ENCODE results near the gene RPN1.
"Not testable (repeated sequence)": the region's sequence is repeated elsewhere in the genome, so short reads cannot be mapped to it uniquely, and the experiment has no call there.

Gene RPN1

GRCh38 chr3:128674161-128674784 lies 23.7 kb upstream of the RPN1 start:
- H3K4me1 Mint-ChIP-seq (ENCODE audit: low read depth in 2 of 2): peaks cover 7 to 14% of the 10 kb centered on the region in 2 donors
- ATAC-seq (replicated peaks) (no peak), DNase-seq (no peak)
- H3K9me3 Mint-ChIP-seq: no peaks in the 10 kb centered on the region
- peak overlapping the region in 1 of 2 donors; percentile 43 for H3K4me3 Mint-ChIP-seq
- H3K27me3 Mint-ChIP-seq: no peaks in the 10 kb centered on the region
- H3K36me3 Mint-ChIP-seq (ENCODE audit: insufficient read depth): peaks cover 8% of the 10 kb centered on the region
- peak overlapping the region; percentile 63 to 77 for H3K27ac Mint-ChIP-seq

DNA sequence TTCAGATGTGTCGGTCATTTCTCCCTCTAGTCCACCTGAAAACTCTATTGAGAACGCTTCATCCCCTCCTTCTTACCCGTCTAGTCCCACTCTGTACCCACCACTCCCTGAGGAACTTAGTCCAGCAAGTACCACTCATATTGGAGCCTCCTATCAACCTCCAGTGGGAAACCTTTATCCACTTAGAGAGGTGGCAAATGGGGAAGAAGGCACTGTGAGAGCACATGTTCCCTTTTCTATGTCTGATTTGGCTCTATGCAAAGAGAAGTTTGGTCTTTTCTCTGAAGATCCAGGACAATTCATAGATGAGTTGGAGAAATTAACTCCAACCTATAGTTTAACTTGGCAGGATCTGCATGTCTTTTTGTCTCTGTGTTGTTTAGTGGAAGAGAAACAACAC lies 17.0 kb upstream of the RPN1 start:
- H3K36me3 Mint-ChIP-seq (ENCODE audit: insufficient read depth): no peaks in the 10 kb centered on the region
- no peak overlapping the region for H3K27ac Mint-ChIP-seq

DNA sequence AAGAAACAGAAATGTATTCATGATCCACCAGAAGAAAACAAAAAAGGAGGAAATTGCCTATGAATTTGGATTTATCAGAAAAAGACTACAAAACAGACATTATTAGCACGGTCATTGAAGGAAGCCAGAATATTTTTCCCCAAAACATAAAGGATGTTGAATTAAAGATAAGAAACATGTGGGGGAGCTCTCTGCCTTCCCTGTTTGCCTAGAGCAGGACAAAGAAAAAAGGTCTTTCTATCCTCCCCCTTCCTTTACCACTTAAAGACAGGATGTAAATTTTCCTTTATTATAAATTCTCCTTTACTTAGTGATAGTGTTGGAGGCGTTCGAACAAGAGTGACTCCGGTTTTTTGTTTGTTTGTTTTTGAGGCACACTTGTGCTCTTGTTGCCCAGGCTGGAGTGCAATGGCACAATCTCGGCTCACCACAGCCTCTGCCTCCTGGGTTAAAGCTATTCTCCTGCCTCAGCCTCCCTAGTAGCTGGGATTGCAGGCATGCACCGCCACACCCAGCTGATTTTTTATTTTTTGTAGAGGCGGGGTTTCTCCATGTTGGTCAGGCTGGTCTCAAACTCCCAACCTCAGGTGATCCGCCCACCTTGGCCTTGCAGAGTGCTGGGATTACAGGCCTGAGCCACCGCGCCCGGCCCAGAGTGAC lies 14.9 kb upstream of the RPN1 start:
- ATAC-seq (replicated peaks): no peak
- no peak overlapping the region for H3K27ac Mint-ChIP-seq
- H3K27me3 Mint-ChIP-seq: no peaks in the 10 kb centered on the region
- no peak for DNase-seq
- H3K9me3 Mint-ChIP-seq: no peaks in the 10 kb centered on the region
- no peaks in the 10 kb centered on the region for H3K4me1 Mint-ChIP-seq (ENCODE audit: low read depth in 2 of 2)
- no peak overlapping the region for H3K4me3 Mint-ChIP-seq
- no peaks in the 10 kb centered on the region for H3K36me3 Mint-ChIP-seq (ENCODE audit: insufficient read depth)

More for the DNA sequence above, 17.0 kb upstream of the RPN1 start:
- Mint-ChIP-seq H3K4me1 (ENCODE audit: low read depth in 2 of 2) (peaks cover 0 to 2% of the 10 kb centered on the region in 2 donors), H3K9me3 (no peaks in the 10 kb centered on the region), H3K4me3 (no peak overlapping the region), H3K27me3 (no peaks in the 10 kb centered on the region)
- DNase-seq (no peak), ATAC-seq (replicated peaks) (no peak)

DNA sequence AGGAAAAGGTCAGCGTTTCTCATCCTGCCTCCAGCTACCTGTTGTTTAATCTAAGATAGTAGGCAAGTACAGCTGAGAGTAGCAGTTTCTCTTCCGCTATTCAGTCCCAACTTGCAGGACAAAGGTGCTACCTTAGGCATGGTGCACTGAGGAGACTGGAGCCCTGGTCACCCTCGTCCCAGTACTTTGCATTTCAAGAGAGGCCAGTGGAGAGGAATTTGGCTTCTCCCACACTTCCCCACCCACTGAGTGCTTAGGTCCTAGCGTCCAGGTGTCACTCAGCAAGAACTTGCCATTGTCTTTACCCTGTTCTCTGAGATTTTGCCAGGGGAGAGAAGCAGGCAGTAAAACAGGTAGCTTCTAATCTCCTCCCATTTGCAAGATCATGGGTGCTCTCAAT lies 12.5 kb upstream of the RPN1 start:
- DNase-seq (no peak), ATAC-seq (replicated peaks) (no peak)
- Mint-ChIP-seq H3K27ac (no peak overlapping the region), H3K9me3 (no peaks in the 10 kb centered on the region), H3K4me1 (ENCODE audit: low read depth in 2 of 2) (no peaks in the 10 kb centered on the region), H3K4me3 (no peak overlapping the region), H3K27me3 (no peaks in the 10 kb centered on the region), H3K36me3 (ENCODE audit: insufficient read depth) (no peaks in the 10 kb centered on the region)

- Mint-ChIP-seq H3K27ac (no peak overlapping the region), H3K4me3 (peak overlapping the region in 1 of 2 donors; percentile 43), H3K4me1 (ENCODE audit: low read depth in 2 of 2) (peaks cover 8 to 13% of the 10 kb centered on the region in 2 donors)
Measured at GRCh38 chr3:128655531-128655930, 4.9 kb upstream of the RPN1 start.

GRCh38 chr3:128653993-128654805 lies 3.6 kb upstream of the RPN1 start:
- H3K4me3 Mint-ChIP-seq: peak overlapping the region; percentile 82 to 91
- DNase-seq: peak; percentile 7 to 27 (median 16)
- peaks cover 19% of the 10 kb centered on the region for H3K36me3 Mint-ChIP-seq (ENCODE audit: insufficient read depth)
- peaks cover 13 to 14% of the 10 kb centered on the region in 2 donors for H3K4me1 Mint-ChIP-seq (ENCODE audit: low read depth in 2 of 2)
- not testable (repeated sequence) for ATAC-seq (replicated peaks); H3K27me3 Mint-ChIP-seq; H3K9me3 Mint-ChIP-seq
- peak overlapping the region in 1 of 2 donors; percentile 76 for H3K27ac Mint-ChIP-seq

More at GRCh38 chr3:128655531-128655930, 4.9 kb upstream of the RPN1 start:
- peaks cover 11% of the 10 kb centered on the region for H3K36me3 Mint-ChIP-seq (ENCODE audit: insufficient read depth)
- no peak for DNase-seq
- no peaks in the 10 kb centered on the region for H3K9me3 Mint-ChIP-seq
- H3K27me3 Mint-ChIP-seq: no peaks in the 10 kb centered on the region
- ATAC-seq (replicated peaks): no peak

- not testable (repeated sequence) for H3K27me3 Mint-ChIP-seq; ATAC-seq (replicated peaks); H3K9me3 Mint-ChIP-seq
- H3K4me1 Mint-ChIP-seq (ENCODE audit: low read depth in 2 of 2): peaks cover 18 to 21% of the 10 kb centered on the region in 2 donors
- peaks cover 19% of the 10 kb centered on the region for H3K36me3 Mint-ChIP-seq (ENCODE audit: insufficient read depth)
- DNase-seq: peak; percentile 17 to 27 (median 18)
- peak overlapping the region; percentile 82 to 91 for H3K4me3 Mint-ChIP-seq
- peak overlapping the region in 1 of 2 donors; percentile 76 for H3K27ac Mint-ChIP-seq
Measured at GRCh38 chr3:128653383-128653992, 2.9 kb upstream of the RPN1 start.

- peaks cover 28 to 32% of the 10 kb centered on the region in 2 donors for H3K4me1 Mint-ChIP-seq (ENCODE audit: low read depth in 2 of 2)
Measured at GRCh38 chr3:128648940-128649663, 1.5 kb downstream of the RPN1 start.

GRCh38 chr3:128648402-128648801 lies 2.2 kb downstream of the RPN1 start:
- Mint-ChIP-seq H3K36me3 (ENCODE audit: insufficient read depth) (peaks cover 45% of the 10 kb centered on the region), H3K27me3 (no peaks in the 10 kb centered on the region), H3K9me3 (no peaks in the 10 kb centered on the region), H3K4me3 (peak overlapping the region; percentile 86), H3K4me1 (ENCODE audit: low read depth in 2 of 2) (peaks cover 22 to 28% of the 10 kb centered on the region in 2 donors), H3K27ac (peak overlapping the region; percentile 90 to 94)
- ATAC-seq (replicated peaks): no peak
- DNase-seq: no peak

More at GRCh38 chr3:128648940-128649663, 1.5 kb downstream of the RPN1 start:
- Mint-ChIP-seq H3K36me3 (ENCODE audit: insufficient read depth) (peaks cover 40% of the 10 kb centered on the region), H3K4me3 (peak overlapping the region; percentile 86), H3K9me3 (no peaks in the 10 kb centered on the region), H3K27me3 (no peaks in the 10 kb centered on the region), H3K27ac (peak overlapping the region; percentile 90 to 94)
- no peak for DNase-seq
- ATAC-seq (replicated peaks): no peak

- H3K36me3 Mint-ChIP-seq (ENCODE audit: insufficient read depth): peaks cover 56% of the 10 kb centered on the region
- H3K4me3 Mint-ChIP-seq: peak overlapping the region in 1 of 2 donors; percentile 45
- DNase-seq (no peak), ATAC-seq (replicated peaks) (no peak)
- peaks cover 25 to 32% of the 10 kb centered on the region in 2 donors for H3K4me1 Mint-ChIP-seq (ENCODE audit: low read depth in 2 of 2)
- H3K9me3 Mint-ChIP-seq: no peaks in the 10 kb centered on the region
- H3K27me3 Mint-ChIP-seq: no peaks in the 10 kb centered on the region
- peak overlapping the region; percentile 55 to 85 for H3K27ac Mint-ChIP-seq
Measured at GRCh38 chr3:128647307-128647706, 3.3 kb downstream of the RPN1 start.

DNA sequence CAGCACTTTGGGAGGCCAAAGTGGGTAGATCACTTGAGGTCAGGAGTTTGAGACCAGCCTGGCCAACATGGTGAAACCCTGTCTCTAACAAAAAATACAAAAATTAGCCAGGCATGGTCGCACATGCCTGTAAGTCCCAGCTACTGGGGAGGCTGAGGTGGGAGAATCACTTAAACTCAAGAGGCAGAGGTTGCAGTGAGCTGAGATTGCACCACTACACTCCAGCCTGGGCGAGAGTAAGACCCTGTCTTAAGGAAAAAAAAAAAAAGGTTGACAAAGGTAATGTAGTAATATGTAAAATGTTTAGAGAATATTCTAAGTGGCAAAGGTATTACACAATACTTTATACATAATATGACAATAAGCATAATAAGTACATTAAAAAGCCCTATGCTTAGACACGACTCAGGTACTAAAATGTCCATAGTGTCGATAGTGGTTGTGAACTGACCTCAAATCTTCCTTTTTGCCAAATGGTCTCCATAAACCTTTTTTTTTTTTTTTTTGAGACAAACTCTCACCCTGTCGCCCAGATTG lies 16.5 kb downstream of the RPN1 start:
- Mint-ChIP-seq H3K27me3 (no peaks in the 10 kb centered on the region), H3K4me3 (no peak overlapping the region), H3K9me3 (no peaks in the 10 kb centered on the region), H3K4me1 (ENCODE audit: low read depth in 2 of 2) (peaks cover 11 to 15% of the 10 kb centered on the region in 2 donors), H3K36me3 (ENCODE audit: insufficient read depth) (peaks cover 85% of the 10 kb centered on the region), H3K27ac (peak overlapping the region in 1 of 2 donors; percentile 85)
- ATAC-seq (replicated peaks) (no peak), DNase-seq (no peak)

DNA sequence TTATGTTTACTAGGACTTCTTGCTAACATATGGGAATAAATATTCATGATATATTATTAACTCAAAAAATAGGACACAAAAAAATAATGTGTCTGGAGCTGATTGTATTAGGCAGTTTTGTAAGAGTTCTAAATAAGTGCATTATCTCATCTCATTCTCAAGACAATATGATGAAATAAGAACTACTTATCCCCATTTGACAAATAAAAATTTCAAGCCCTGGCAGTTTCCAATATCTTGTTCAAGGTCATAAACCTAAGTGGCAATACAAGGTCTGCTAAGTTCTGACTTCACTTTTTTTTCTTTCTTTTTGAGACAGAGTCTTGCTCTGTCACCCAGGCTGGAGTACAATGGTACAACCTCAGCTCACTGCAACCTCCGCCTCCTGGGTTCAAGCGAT lies 18.3 kb downstream of the RPN1 start:
- Mint-ChIP-seq H3K36me3 (ENCODE audit: insufficient read depth) (peaks cover 89% of the 10 kb centered on the region), H3K27ac (peak overlapping the region; percentile 6 to 80), H3K9me3 (no peaks in the 10 kb centered on the region), H3K4me3 (no peak overlapping the region), H3K4me1 (ENCODE audit: low read depth in 2 of 2) (peaks cover 5% of the 10 kb centered on the region in 2 donors), H3K27me3 (no peaks in the 10 kb centered on the region)
- ATAC-seq (replicated peaks) (no peak), DNase-seq (no peak)
